Hepatocyte (in vitro differentiated cells): Measurements from ENCODE around the gene ASTN2. TPM values are rescaled to one million over a fixed set of nuclear protein-coding genes. Genes with fewer than 3 reads are reported as not detected.

Experiments
- DNase-seq: peaks from one replicate; pipeline ENCODE4 v3.0.0-alpha.2; 2016; ENCODE audit warnings: low spot score
- H2AFZ ChIP-seq: fragments of 200-600 bp; sonication (generic); 2 replicates; pipeline ENCODE4 v1.6.0; 2016; ENCODE audit warnings: antibody characterized with exemption, mild to moderate bottlenecking
- H3K27ac ChIP-seq: fragments of 200-600 bp; sonication (generic); 2 replicates; pipeline ENCODE4 v1.5.1; 2016; ENCODE audit warnings: mild to moderate bottlenecking
- H3K27me3 ChIP-seq: fragments of 200-600 bp; sonication (generic); 2 replicates; pipeline ENCODE4 v1.6.1; 2016
- H3K36me3 ChIP-seq: fragments of 200-600 bp; sonication (generic); replicated peaks from 2 replicates; pipeline ENCODE4 v1.5.1; 2016; ENCODE audit warnings: low read depth; ENCODE audit not compliant: insufficient read depth
- H3K4me1 ChIP-seq: fragments of 200-600 bp; sonication (generic); 2 replicates; pipeline ENCODE4 v1.5.1; 2016; ENCODE audit warnings: mild to moderate bottlenecking, moderate library complexity; ENCODE audit not compliant: insufficient read depth
- H3K4me2 ChIP-seq: fragments of 200-600 bp; sonication (generic); 2 replicates; pipeline ENCODE4 v1.6.0; 2016
- H3K4me3 ChIP-seq: fragments of 200-600 bp; sonication (generic); 2 replicates; pipeline ENCODE4 v1.5.1; 2016; ENCODE audit warnings: mild to moderate bottlenecking
- H3K79me2 ChIP-seq: fragments of 200-600 bp; sonication (generic); 2 replicates; pipeline ENCODE4 v1.6.0; 2017; ENCODE audit warnings: mild to moderate bottlenecking
- H3K9me2 ChIP-seq: fragments of 200-600 bp; sonication (generic); replicated peaks from 2 replicates; pipeline ENCODE4 v1.6.0; 2017; ENCODE audit warnings: mild to moderate bottlenecking; ENCODE audit not compliant: insufficient read depth
- H3K9me3 ChIP-seq: fragments of 200-600 bp; sonication (generic); 2 replicates; pipeline ENCODE4 v1.5.1; 2016; ENCODE audit warnings: low read depth, mild to moderate bottlenecking
- H4K20me1 ChIP-seq: fragments of 200-600 bp; sonication (generic); 2 replicates; pipeline ENCODE4 v1.6.0; 2016; ENCODE audit warnings: mild to moderate bottlenecking; ENCODE audit not compliant: insufficient read depth, poor library complexity, severe bottlenecking
- CTCF ChIP-seq: fragments of 200-600 bp; sonication (generic); IDR thresholded peaks from 2 replicates; pipeline ENCODE4 v1.5.1; 2016; ENCODE audit warnings: antibody characterized with exemption, mild to moderate bottlenecking; ENCODE audit not compliant: poor library complexity
- EZH2 ChIP-seq: fragments of 200-600 bp; sonication (generic); IDR thresholded peaks from 2 replicates; pipeline ENCODE4 v1.6.1; 2016; ENCODE audit warnings: antibody characterized with exemption, mild to moderate bottlenecking, borderline replicate concordance
- EZH2phosphoT487 ChIP-seq: fragments of 200-600 bp; sonication (generic); IDR thresholded peaks from one replicate; pipeline ENCODE4 v1.6.1; 2018; ENCODE audit warnings: antibody characterized with exemption, mild to moderate bottlenecking, low read depth, moderate library complexity; ENCODE audit not compliant: unreplicated experiment, severe bottlenecking
- WGBS: methylation state at CpG from one replicate; pipeline ENCODE4 v1.1.6; 2016; ENCODE audit warnings: low lambda C conversion rate; ENCODE audit errors: missing lambda C conversion rate; 5-methylcytosine and 5-hydroxymethylcytosine counted together
- polyA plus RNA-seq: library from polyadenylated mRNA; unstranded; fragments of >200 nt; fragmentation: Nextera tagmentation; extraction: Ambion mirVana; gene quantifications from 2 replicates; pipeline ENCODE4 v1.2.1, GENCODE V29; 2016
- total RNA-seq: library from RNA; depleted of rRNA; stranded (reverse); fragments of >200 nt; gene quantifications from 2 replicates; pipeline ENCODE4 v1.2.3, GENCODE V29; 2014

The ASTN2 gene
- total and polyA plus RNA-seq, 2 experiments from 2014 or later, result 6.4 to 8.4 TPM

GRCh38 chr9:116859763-116860162 is 555.1 kb downstream of the ASTN2 start:
- H3K36me3 ChIP-seq, result no peaks in the 10 kb centered on the region
- peak; percentile 20 for DNase-seq
- no peak overlapping the region for H3K4me3 ChIP-seq
- no peaks in the 10 kb centered on the region for H3K79me2 ChIP-seq
- TF ChIP-seq EZH2 (no peak), EZH2phosphoT487 (no peak), CTCF (no peak)
- H3K4me2 ChIP-seq, result no peak overlapping the region
- no peaks in the 10 kb centered on the region for H3K4me1 ChIP-seq
- H2AFZ ChIP-seq, result no peak overlapping the region
- no peaks in the 10 kb centered on the region for H4K20me1 ChIP-seq
- H3K9me2 ChIP-seq, result no peaks in the 10 kb centered on the region
- H3K9me3 ChIP-seq, result no peaks in the 10 kb centered on the region
- 92% methylated on average over 2 of the region's 2 CpGs for WGBS
- H3K27ac ChIP-seq, result no peak overlapping the region
- no peaks in the 10 kb centered on the region for H3K27me3 ChIP-seq

- WGBS, result 48% methylated on average over 2 of the region's 2 CpGs
These were observed 557.5 kb downstream of the ASTN2 start for GRCh38 chr9:116857321-116857720.

GRCh38 chr9:116855881-116856662 is 558.8 kb downstream of the ASTN2 start:
- Histone ChIP-seq H3K4me1 (no peaks in the 10 kb centered on the region), H3K9me3 (no peaks in the 10 kb centered on the region), H3K36me3 (no peaks in the 10 kb centered on the region), H3K27ac (no peak overlapping the region), H3K9me2 (no peaks in the 10 kb centered on the region), H3K4me2 (no peak overlapping the region), H3K27me3 (no peaks in the 10 kb centered on the region), H3K79me2 (no peaks in the 10 kb centered on the region), H4K20me1 (no peaks in the 10 kb centered on the region), H2AFZ (no peak overlapping the region), H3K4me3 (no peak overlapping the region)
- 76% methylated on average over 4 of the region's 4 CpGs for WGBS
- no peak for DNase-seq
- no peak for TF ChIP-seq EZH2phosphoT487
- no peak for TF ChIP-seq CTCF

More at GRCh38 chr9:116857321-116857720, 557.5 kb downstream of the ASTN2 start:
- H2AFZ ChIP-seq, result no peak overlapping the region
- H3K27ac ChIP-seq, result no peak overlapping the region
- H3K4me1 ChIP-seq, result no peaks in the 10 kb centered on the region
- H3K4me2 ChIP-seq, result no peak overlapping the region
- no peak for DNase-seq
- H3K36me3 ChIP-seq, result no peaks in the 10 kb centered on the region
- H3K9me3 ChIP-seq, result no peaks in the 10 kb centered on the region
- H3K9me2 ChIP-seq, result no peaks in the 10 kb centered on the region
- H3K79me2 ChIP-seq, result no peaks in the 10 kb centered on the region
- H3K4me3 ChIP-seq, result no peak overlapping the region
- H4K20me1 ChIP-seq, result no peaks in the 10 kb centered on the region
- TF ChIP-seq EZH2phosphoT487 (no peak), CTCF (no peak)
- H3K27me3 ChIP-seq, result no peaks in the 10 kb centered on the region

- H3K79me2 ChIP-seq, result no peaks in the 10 kb centered on the region
- H3K4me3 ChIP-seq, result no peak overlapping the region
- DNase-seq, result no peak
- no peaks in the 10 kb centered on the region for H3K9me3 ChIP-seq
- TF ChIP-seq EZH2phosphoT487, result no peak
- TF ChIP-seq CTCF, result no peak
- TF ChIP-seq EZH2, result no peak
- no peaks in the 10 kb centered on the region for H4K20me1 ChIP-seq
- H2AFZ ChIP-seq, result no peak overlapping the region
- H3K4me2 ChIP-seq, result no peak overlapping the region
- H3K27me3 ChIP-seq, result no peaks in the 10 kb centered on the region
- no peaks in the 10 kb centered on the region for H3K9me2 ChIP-seq
- no peak overlapping the region for H3K27ac ChIP-seq
- 55% methylated on average over 3 of the region's 3 CpGs for WGBS
- no peaks in the 10 kb centered on the region for H3K36me3 ChIP-seq
- H3K4me1 ChIP-seq, result no peaks in the 10 kb centered on the region
These were observed 565.1 kb downstream of the ASTN2 start for GRCh38 chr9:116849721-116850120.
